HG03159 (cell line): ENCODE measurements around the gene LPAR2.

Source experiments
- ATAC-seq: cut with Tn5 transposase; IDR thresholded peaks from one replicate; pipeline ENCODE4 v1.9.1; 2021; ENCODE audit warnings: mild to moderate bottlenecking, moderate library complexity; ENCODE audit not compliant: unreplicated experiment

Gene LPAR2

GRCh38 chr19:19654441-19654840, 26.4 kb upstream of the LPAR2 start:
- ATAC-seq: no peak

- ATAC-seq: no peak
Observed at GRCh38 chr19:19653597-19654147, 25.7 kb upstream of the LPAR2 start.

- no peak for ATAC-seq
Observed at GRCh38 chr19:19652482-19653295, 24.7 kb upstream of the LPAR2 start.

- no peak for ATAC-seq
Observed at GRCh38 chr19:19651076-19651475, 23.1 kb upstream of the LPAR2 start.

- ATAC-seq: no peak
Observed at GRCh38 chr19:19650331-19650730, 22.3 kb upstream of the LPAR2 start.

GRCh38 chr19:19649580-19649995, 21.6 kb upstream of the LPAR2 start:
- no peak for ATAC-seq

- ATAC-seq: no peak
Observed at GRCh38 chr19:19649155-19649554, 21.1 kb upstream of the LPAR2 start.

GRCh38 chr19:19647037-19647835, 19.2 kb upstream of the LPAR2 start:
- ATAC-seq: no peak

- no peak for ATAC-seq
Observed at GRCh38 chr19:19645233-19645870, 17.3 kb upstream of the LPAR2 start.

- no peak for ATAC-seq
Observed at GRCh38 chr19:19644054-19644388, 16.0 kb upstream of the LPAR2 start.

GRCh38 chr19:19643158-19644053, 15.4 kb upstream of the LPAR2 start, which contains the start of gene GMIP:
GMIP (minus strand) TSS chr19:19643657; CDS start chr19:19643529, 128 bp downstream.
- ATAC-seq: peak; percentile 73

GRCh38 chr19:19642506-19643157, 14.6 kb upstream of the LPAR2 start:
- peak; percentile 8 for ATAC-seq

GRCh38 chr19:19637523-19638251, 9.7 kb upstream of the LPAR2 start:
- no peak for ATAC-seq

- no peak for ATAC-seq
Observed at GRCh38 chr19:19637186-19637522, 9.1 kb upstream of the LPAR2 start.

GRCh38 chr19:19636573-19637185, 8.7 kb upstream of the LPAR2 start:
- ATAC-seq: no peak

- ATAC-seq: no peak
Observed at GRCh38 chr19:19635313-19635702, 7.3 kb upstream of the LPAR2 start.

- ATAC-seq: no peak
Observed at GRCh38 chr19:19634516-19635312, 6.7 kb upstream of the LPAR2 start.
